ENCODE data around the gene DISP3. TPM values are rescaled to one million over a fixed set of nuclear protein-coding genes. Genes with fewer than 3 reads are reported as not detected.

The DISP3 gene
- total RNA-seq, 1 donor from 2014 or later: 0.42 TPM

DNA sequence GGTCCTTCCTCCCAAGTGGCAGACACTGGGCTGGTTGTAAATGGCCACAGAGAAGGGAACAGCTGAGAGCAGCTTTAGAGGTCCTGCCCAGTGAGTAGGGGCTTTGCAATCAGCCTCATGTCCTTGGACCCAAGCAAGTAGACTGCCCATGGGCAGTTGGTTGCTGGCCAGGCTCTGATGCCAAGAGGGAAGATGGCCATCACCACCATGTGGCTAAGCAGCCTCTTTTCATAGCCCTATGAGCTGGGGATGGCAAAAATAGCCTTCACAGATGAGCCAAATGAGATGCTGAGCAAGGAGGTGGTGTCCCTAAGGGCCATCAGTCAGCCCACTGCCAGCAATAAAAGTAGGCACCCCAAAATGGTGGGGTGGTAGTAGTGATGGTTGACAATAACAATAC lies 3.2 kb downstream of the DISP3 start:
- Mint-ChIP-seq H3K9me3 (no peaks in the 10 kb centered on the region), H3K4me3 (no peak overlapping the region), H3K27ac (no peak overlapping the region), H3K4me1 (peaks cover 9% of the 10 kb centered on the region), H3K36me3 (ENCODE audit: low read depth) (no peaks in the 10 kb centered on the region), H3K27me3 (peaks cover 54% of the 10 kb centered on the region)
- DNase-seq (no peak), ATAC-seq (ENCODE audit: low read depth) (no peak)
- no peak for TF ChIP-seq CTCF (IDR thresholded peaks at IDR 0.05)
- ChIA-PET CTCF (no interaction called here), POLR2A (no interaction called here)
- intact Hi-C loops (cut with micrococcal nuclease): no loop called here

- ChIA-PET POLR2A (no interaction called here), CTCF (no interaction called here)
- no peak for DNase-seq
- Mint-ChIP-seq H3K27ac (no peak overlapping the region), H3K4me1 (peaks cover 9% of the 10 kb centered on the region), H3K9me3 (no peaks in the 10 kb centered on the region), H3K27me3 (peaks cover 56% of the 10 kb centered on the region), H3K4me3 (no peak overlapping the region), H3K36me3 (ENCODE audit: low read depth) (no peaks in the 10 kb centered on the region)
- no peak for ATAC-seq (ENCODE audit: low read depth)
- TF ChIP-seq CTCF (IDR thresholded peaks at IDR 0.05): no peak
- intact Hi-C loops (cut with micrococcal nuclease): no loop called here
Observed at GRCh38 chr1:11482701-11483479, 3.9 kb downstream of the DISP3 start.

GRCh38 chr1:11483581-11484320 lies 4.8 kb downstream of the DISP3 start:
- ChIA-PET CTCF (no interaction called here), POLR2A (no interaction called here)
- TF ChIP-seq CTCF (IDR thresholded peaks at IDR 0.05): no peak
- no peak for DNase-seq
- intact Hi-C loops (cut with micrococcal nuclease): no loop called here
- H3K27ac Mint-ChIP-seq: no peak overlapping the region
- H3K27me3 Mint-ChIP-seq: peaks cover 51% of the 10 kb centered on the region
- no peaks in the 10 kb centered on the region for H3K9me3 Mint-ChIP-seq
- no peak for ATAC-seq (ENCODE audit: low read depth)
- H3K36me3 Mint-ChIP-seq (ENCODE audit: low read depth): no peaks in the 10 kb centered on the region
- H3K4me3 Mint-ChIP-seq: no peak overlapping the region
- peaks cover 6% of the 10 kb centered on the region for H3K4me1 Mint-ChIP-seq

DNA sequence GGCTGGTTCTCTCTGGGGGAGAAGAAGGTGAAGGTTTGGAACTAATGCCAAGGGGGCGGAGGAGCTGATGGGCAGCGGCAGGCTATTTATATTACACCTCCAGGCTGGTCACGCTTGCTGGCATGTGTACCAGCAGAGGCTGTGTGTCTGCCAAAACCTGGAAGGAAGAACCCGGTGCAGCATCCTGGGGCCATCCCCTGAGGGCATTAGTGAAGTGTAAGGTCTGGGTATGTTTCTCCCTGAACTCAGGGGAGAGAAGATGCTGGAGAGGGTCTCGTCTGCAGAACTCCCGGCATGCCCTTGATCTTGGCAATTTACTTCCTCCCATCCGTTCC lies 5.3 kb downstream of the DISP3 start:
- DNase-seq: no peak
- ChIA-PET POLR2A (no interaction called here), CTCF (no interaction called here)
- H3K9me3 Mint-ChIP-seq: no peaks in the 10 kb centered on the region
- no peak for ATAC-seq (ENCODE audit: low read depth)
- H3K27ac Mint-ChIP-seq: no peak overlapping the region
- no peaks in the 10 kb centered on the region for H3K36me3 Mint-ChIP-seq (ENCODE audit: low read depth)
- intact Hi-C loops (cut with micrococcal nuclease): no loop called here
- peaks cover 51% of the 10 kb centered on the region for H3K27me3 Mint-ChIP-seq
- no peak overlapping the region for H3K4me3 Mint-ChIP-seq
- no peak for TF ChIP-seq CTCF (IDR thresholded peaks at IDR 0.05)
- peaks cover 6% of the 10 kb centered on the region for H3K4me1 Mint-ChIP-seq

DNA sequence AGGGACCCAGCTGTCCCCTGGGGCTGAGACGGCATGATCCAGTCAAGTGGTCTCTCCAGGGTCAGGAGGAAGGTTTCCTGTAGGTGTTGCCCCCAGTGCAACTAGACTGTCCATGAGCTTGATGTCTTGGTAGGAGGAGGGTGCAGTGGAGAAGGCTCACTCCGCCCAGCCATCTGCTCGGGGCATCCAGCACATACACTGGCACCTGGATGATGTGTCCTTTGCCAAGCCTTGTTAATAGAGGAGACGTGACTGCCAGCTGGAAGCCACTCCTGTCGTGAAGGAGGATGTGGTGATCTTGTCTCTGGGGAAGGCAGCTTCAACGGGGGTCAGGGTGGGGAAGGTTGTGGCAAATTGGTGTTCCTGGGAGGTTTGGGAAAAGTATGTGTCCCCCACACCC lies 6.2 kb downstream of the DISP3 start:
- Mint-ChIP-seq H3K4me1 (peaks cover 3% of the 10 kb centered on the region), H3K36me3 (ENCODE audit: low read depth) (no peaks in the 10 kb centered on the region), H3K27ac (no peak overlapping the region), H3K27me3 (peaks cover 48% of the 10 kb centered on the region), H3K9me3 (no peaks in the 10 kb centered on the region), H3K4me3 (no peak overlapping the region)
- TF ChIP-seq CTCF (IDR thresholded peaks at IDR 0.05): no peak
- ATAC-seq (ENCODE audit: low read depth) (no peak), DNase-seq (no peak)
- intact Hi-C loops (cut with micrococcal nuclease): no loop called here
- ChIA-PET POLR2A (no interaction called here), CTCF (no interaction called here)

Data from activated B cell treated with CpG ODN at 0.5 μM for 24 hours (primary cell).